Sigmoid colon (tissue), 7 donors: ENCODE measurements around the gene CUX1. TPM values are rescaled to one million over a fixed set of nuclear protein-coding genes. Genes with fewer than 3 reads are reported as not detected.
A peak's percentile ranks its signal among the peaks of the same experiment; 100 is the strongest.

ENCODE experiments used
- DNase-seq: peaks from one replicate; pipeline ENCODE4 v3.0.0-alpha.2; 2019
- H3K27ac ChIP-seq, 4 donors: fragments of 200-600 bp; sonication (generic); one replicate each; pipeline ENCODE4 v1.5.1; 2016 to 2019; ENCODE audit warnings: mild to moderate bottlenecking in 1 of 4
- H3K27me3 ChIP-seq, 3 donors: fragments of 200-600 bp; sonication (generic); one replicate each; pipeline ENCODE4 v1.5.1; 2019; ENCODE audit warnings: mild to moderate bottlenecking in 1 of 3
- H3K36me3 ChIP-seq, 4 donors: fragments of 200-600 bp; sonication (generic); one replicate each; pipeline ENCODE4 v1.5.1; 2016 to 2019
- H3K4me1 ChIP-seq, 4 donors: fragments of 200-600 bp; sonication (generic); one replicate each; pipeline ENCODE4 v1.5.1; 2017 to 2019
- H3K4me3 ChIP-seq, 4 donors: fragments of 200-600 bp; sonication (generic); one replicate each; pipeline ENCODE4 v1.5.1; 2017 to 2019; ENCODE audit warnings: mild to moderate bottlenecking in 2 of 4, moderate library complexity in 1 of 4
- H3K9me3 ChIP-seq, 4 donors: fragments of 200-600 bp in 3 of 4; sonication (generic) in 3 of 4; one replicate each; pipeline versions ENCODE4 v1.5.1 to v1.6.1; 2013 to 2019
- CTCF ChIP-seq, 4 experiments: fragments of 450-650 bp in 3 of 4; fragments of 200-600 bp in 1 of 4; IDR thresholded peaks; one replicate each; pipeline ENCODE4 v1.5.1; 2016 to 2019; ENCODE audit warnings: antibody characterized with exemption in 4 of 4, mild to moderate bottlenecking in 3 of 4, moderate library complexity in 2 of 4
- EP300 ChIP-seq, 4 donors: sonication (generic); formaldehyde crosslinking; IDR thresholded peaks; one replicate each; pipeline ENCODE4 v1.6.1; 2017; ENCODE audit warnings: antibody characterized with exemption in 4 of 4
- POLR2A ChIP-seq, 2 donors: fragments of 450-650 bp; IDR thresholded peaks; one replicate each; pipeline ENCODE4 v1.6.1; 2016; ENCODE audit warnings: antibody characterized with exemption in 2 of 2, mild to moderate bottlenecking in 2 of 2, moderate library complexity in 2 of 2
- POLR2AphosphoS5 ChIP-seq, 4 donors: sonication (generic); formaldehyde crosslinking; IDR thresholded peaks; one replicate each; pipeline ENCODE4 v1.6.1; 2017; ENCODE audit warnings: antibody characterized with exemption in 4 of 4
- WGBS, 2 donors: extraction: QIAGEN DNeasy Blood & Tissue Kit; methylation state at CpG; one replicate each; pipeline ENCODE4 v1.1.7; 2013; 5-methylcytosine and 5-hydroxymethylcytosine counted together
- intact Hi-C: fragments of 100-400 bp; cut with DNase I; formaldehyde crosslinking; loops from one replicate; pipeline ENCODE4 v1.15.1; 2023
- polyA plus RNA-seq, 3 donors: library from polyadenylated mRNA; stranded (reverse); fragments of 200-250 nt; gene quantifications; one replicate each; pipeline ENCODE4 v1.2.3, GENCODE V29; 2013
- total RNA-seq, 4 donors: library from RNA; depleted of rRNA; stranded (reverse); fragments of >200 nt; gene quantifications; one replicate each; pipeline ENCODE4 v1.1.0, GENCODE V29; 2016
- donor health status: healthy with polysubstance abuse.
- donor health status: Bipolar disorder and iron deficiency.
- donor health status: healthy.

Gene CUX1
- total and polyA plus RNA-seq, 7 donors: 46.7 to 127 (median 49.9) TPM

DNA sequence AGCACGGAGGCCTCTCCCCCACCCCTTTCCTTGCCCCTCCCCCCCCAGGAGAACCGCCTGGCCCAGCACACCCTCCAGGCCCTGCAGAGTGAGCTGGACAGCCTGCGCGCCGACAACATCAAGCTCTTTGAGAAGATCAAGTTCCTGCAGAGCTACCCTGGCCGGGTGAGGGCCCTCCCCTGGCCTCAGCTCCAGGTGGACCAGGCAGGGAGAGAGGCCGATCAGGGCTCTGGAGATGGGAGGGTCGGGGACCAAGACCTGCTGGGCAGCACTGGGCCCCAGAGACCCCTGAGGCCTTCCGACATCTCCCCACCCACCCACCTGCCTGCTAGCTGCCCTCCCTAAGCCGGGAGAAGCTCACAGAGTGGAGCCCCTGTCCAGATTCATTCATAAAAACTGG lies 460.5 kb downstream of the CUX1 start:
- intact Hi-C loops: no loop called here

DNA sequence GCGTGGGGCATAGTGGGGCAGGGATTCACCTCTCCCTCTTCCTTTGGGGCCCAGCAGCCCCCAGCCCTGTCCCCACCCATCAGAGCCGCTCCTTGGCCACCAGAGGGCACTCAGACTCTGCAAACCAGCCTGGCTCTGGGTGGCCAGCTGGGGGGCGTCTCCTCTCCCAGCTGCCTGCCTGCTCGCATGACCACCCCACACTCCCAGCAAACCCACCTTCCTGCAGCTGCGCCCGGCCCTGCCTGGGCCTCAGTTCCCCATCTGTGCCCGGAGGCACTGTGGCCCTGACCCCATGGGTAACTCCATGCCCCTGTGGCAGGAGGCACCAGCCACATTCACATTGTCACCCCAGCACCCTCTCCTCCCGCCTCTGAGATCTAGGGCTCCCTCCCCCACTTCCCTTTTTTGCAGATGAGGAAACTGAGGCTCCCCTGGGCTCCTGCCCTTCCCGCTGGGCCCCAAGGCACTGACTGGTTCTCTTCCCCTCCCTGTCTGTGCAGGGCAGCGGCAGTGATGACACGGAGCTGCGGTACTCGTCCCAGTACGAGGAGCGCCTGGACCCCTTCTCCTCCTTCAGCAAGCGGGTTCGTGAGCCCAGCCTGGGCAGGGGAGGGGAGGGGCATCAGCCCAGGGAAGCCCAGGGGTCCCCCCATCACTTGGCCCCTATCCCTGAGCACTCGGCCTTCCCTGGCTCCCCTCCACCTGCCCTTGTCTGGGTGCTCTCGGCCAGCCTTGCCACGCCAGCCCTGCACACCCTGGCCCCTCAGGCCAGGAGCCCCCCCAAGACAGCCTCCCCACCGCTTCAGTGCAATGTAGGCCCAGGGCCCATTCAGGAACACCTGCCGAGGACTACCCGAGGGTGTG lies 462.3 kb downstream of the CUX1 start:
- no peak for DNase-seq
- 57 to 61% methylated on average over 23 of the region's 23 CpGs for WGBS, 2 donors

More for the DNA sequence above, 460.5 kb downstream of the CUX1 start:
- no peaks in the 10 kb centered on the region for H3K36me3 ChIP-seq
- H3K4me1 ChIP-seq: peaks cover 0 to 5% (median 0%) of the 10 kb centered on the region in 4 donors
- H3K27ac ChIP-seq: no peak overlapping the region
- no peaks in the 10 kb centered on the region for H3K9me3 ChIP-seq
- TF ChIP-seq POLR2AphosphoS5 (IDR thresholded peaks at IDR 0.05) (no peak), POLR2A (IDR thresholded peaks at IDR 0.05) (no peak), EP300 (IDR thresholded peaks at IDR 0.05) (no peak), CTCF (IDR thresholded peaks at IDR 0.05) (no peak)
- 91 to 92% methylated on average over 10 of the region's 10 CpGs for WGBS, 2 donors
- no peak overlapping the region for H3K4me3 ChIP-seq
- DNase-seq: no peak
- no peaks in the 10 kb centered on the region for H3K27me3 ChIP-seq

DNA sequence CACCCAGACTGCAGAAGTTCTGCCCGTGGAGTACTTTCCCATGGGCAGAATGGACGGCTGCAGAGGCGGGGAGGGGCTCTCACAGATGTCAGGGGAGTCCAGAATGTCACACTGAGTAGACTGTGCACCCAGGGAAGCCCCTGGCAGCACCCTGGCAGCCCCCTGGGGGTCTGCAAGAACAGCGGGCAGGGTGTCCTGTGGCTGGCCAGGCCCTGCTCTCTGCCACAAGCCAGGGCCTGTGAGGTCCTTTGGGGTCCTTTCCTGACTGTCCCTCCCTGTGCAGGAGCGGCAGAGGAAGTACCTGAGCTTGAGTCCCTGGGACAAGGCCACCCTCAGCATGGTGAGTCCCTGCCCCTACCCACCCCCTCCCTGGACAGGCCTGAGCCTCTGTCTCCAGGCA lies 463.1 kb downstream of the CUX1 start:
- no peaks in the 10 kb centered on the region for H3K27me3 ChIP-seq
- H3K4me1 ChIP-seq: peaks cover 0 to 10% (median 6%) of the 10 kb centered on the region in 4 donors
- H3K4me3 ChIP-seq: no peak overlapping the region
- no peak overlapping the region for H3K27ac ChIP-seq
- WGBS, 2 donors: 87% methylated on average over 5 of the region's 5 CpGs
- no peaks in the 10 kb centered on the region for H3K9me3 ChIP-seq
- TF ChIP-seq POLR2AphosphoS5 (IDR thresholded peaks at IDR 0.05) (no peak), CTCF (IDR thresholded peaks at IDR 0.05) (no peak), EP300 (IDR thresholded peaks at IDR 0.05) (no peak), POLR2A (IDR thresholded peaks at IDR 0.05) (no peak)
- intact Hi-C loops: loop anchor here (1.0 kb wide), 1 partner anchor 110 kb away; no protein-coding TSS in a partner anchor
- no peak for DNase-seq
- H3K36me3 ChIP-seq: no peaks in the 10 kb centered on the region

More for the DNA sequence above, 462.3 kb downstream of the CUX1 start:
- no peaks in the 10 kb centered on the region for H3K36me3 ChIP-seq
- no peak overlapping the region for H3K4me3 ChIP-seq
- H3K27me3 ChIP-seq: no peaks in the 10 kb centered on the region
- H3K4me1 ChIP-seq: peaks cover 0 to 5% (median 1%) of the 10 kb centered on the region in 4 donors
- H3K9me3 ChIP-seq: no peaks in the 10 kb centered on the region
- intact Hi-C loops: loop anchor here (1.0 kb wide), 1 partner anchor 111 kb away; no protein-coding TSS in a partner anchor
- TF ChIP-seq POLR2A (IDR thresholded peaks at IDR 0.05) (no peak), CTCF (IDR thresholded peaks at IDR 0.05) (peak; percentile 49 to 79 (median 66)), EP300 (IDR thresholded peaks at IDR 0.05) (no peak)
- H3K27ac ChIP-seq: no peak overlapping the region

DNA sequence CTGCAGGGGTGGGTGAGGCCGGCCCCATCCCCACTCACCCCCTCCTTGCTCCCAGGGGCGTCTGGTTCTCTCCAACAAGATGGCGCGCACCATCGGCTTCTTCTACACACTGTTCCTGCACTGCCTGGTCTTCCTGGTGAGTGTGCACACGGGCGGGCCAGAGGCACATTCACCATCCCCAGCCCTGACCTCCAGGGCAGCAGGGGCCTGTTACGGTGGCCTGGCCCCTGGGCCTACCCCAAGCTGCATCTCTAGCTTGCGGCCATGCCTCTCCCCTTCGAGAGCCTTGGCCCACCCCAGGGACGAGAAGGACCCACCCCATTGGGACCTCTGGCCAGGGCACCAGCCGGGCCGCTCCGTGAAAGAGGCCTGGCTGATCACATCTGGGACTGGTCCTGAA lies 464.4 kb downstream of the CUX1 start:
- intact Hi-C loops: no loop called here
- no peak overlapping the region for H3K27ac ChIP-seq
- H3K27me3 ChIP-seq: no peaks in the 10 kb centered on the region
- no peaks in the 10 kb centered on the region for H3K9me3 ChIP-seq
- no peak for TF ChIP-seq CTCF (IDR thresholded peaks at IDR 0.05)
- no peak for TF ChIP-seq EP300 (IDR thresholded peaks at IDR 0.05)
- no peak for TF ChIP-seq POLR2AphosphoS5 (IDR thresholded peaks at IDR 0.05)
- no peak for TF ChIP-seq POLR2A (IDR thresholded peaks at IDR 0.05)
- H3K4me3 ChIP-seq: no peak overlapping the region
- no peak for DNase-seq
- H3K36me3 ChIP-seq: no peaks in the 10 kb centered on the region
- WGBS, 2 donors: 90 to 93% methylated on average over 14 of the region's 14 CpGs
- peaks cover 0 to 19% (median 14%) of the 10 kb centered on the region in 4 donors for H3K4me1 ChIP-seq
